ENCODE data around the gene ITIH1.

The ITIH1 gene

DNA sequence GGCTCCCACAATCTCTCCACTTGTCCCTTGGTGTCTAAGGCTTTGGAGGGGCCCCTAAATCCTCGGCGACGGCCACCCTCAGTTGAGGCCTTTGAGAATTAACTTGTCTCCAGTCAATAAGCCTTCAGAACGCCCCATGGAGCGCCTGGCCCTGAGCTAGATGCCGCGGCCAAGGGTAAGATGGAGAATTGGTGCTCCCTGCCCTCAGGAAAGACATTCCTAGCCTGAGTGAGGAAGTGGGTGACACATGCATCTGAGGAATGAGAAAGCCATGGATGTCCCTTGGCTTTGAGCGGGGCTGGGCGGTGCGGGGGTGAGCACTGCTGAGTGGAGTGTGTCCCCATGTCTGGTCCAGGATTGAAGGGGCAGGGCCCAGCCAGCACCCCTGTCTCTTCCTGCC lies 39.8 kb downstream of the ITIH1 start:
- TF ChIP-seq, protein P1, sequence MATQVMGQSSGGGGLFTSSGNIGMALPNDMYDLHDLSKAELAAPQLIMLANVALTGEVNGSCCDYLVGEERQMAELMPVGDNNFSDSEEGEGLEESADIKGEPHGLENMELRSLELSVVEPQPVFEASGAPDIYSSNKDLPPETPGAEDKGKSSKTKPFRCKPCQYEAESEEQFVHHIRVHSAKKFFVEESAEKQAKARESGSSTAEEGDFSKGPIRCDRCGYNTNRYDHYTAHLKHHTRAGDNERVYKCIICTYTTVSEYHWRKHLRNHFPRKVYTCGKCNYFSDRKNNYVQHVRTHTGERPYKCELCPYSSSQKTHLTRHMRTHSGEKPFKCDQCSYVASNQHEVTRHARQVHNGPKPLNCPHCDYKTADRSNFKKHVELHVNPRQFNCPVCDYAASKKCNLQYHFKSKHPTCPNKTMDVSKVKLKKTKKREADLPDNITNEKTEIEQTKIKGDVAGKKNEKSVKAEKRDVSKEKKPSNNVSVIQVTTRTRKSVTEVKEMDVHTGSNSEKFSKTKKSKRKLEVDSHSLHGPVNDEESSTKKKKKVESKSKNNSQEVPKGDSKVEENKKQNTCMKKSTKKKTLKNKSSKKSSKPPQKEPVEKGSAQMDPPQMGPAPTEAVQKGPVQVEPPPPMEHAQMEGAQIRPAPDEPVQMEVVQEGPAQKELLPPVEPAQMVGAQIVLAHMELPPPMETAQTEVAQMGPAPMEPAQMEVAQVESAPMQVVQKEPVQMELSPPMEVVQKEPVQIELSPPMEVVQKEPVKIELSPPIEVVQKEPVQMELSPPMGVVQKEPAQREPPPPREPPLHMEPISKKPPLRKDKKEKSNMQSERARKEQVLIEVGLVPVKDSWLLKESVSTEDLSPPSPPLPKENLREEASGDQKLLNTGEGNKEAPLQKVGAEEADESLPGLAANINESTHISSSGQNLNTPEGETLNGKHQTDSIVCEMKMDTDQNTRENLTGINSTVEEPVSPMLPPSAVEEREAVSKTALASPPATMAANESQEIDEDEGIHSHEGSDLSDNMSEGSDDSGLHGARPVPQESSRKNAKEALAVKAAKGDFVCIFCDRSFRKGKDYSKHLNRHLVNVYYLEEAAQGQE (IDR thresholded peaks at IDR 0.05; ENCODE audit: insufficient read depth in 1 of 2, low read depth in 2 of 2, low read length in 2 of 2) = no peak
- TF ChIP-seq SIN3A (IDR thresholded peaks at IDR 0.05; ENCODE audit: borderline replicate concordance, insufficient read depth, low read length) (no peak), POLR2AphosphoS5 (IDR thresholded peaks at IDR 0.05; ENCODE audit: low read depth, low read length) (no peak), TAF1 (IDR thresholded peaks at IDR 0.05; ENCODE audit: borderline replicate concordance, insufficient read depth, low read length) (no peak), FOXP2 (optimal IDR thresholded peaks at IDR 0.05; ENCODE audit: borderline replicate concordance, extremely low read depth, extremely low read length, insufficient read depth) (no peak)

DNA sequence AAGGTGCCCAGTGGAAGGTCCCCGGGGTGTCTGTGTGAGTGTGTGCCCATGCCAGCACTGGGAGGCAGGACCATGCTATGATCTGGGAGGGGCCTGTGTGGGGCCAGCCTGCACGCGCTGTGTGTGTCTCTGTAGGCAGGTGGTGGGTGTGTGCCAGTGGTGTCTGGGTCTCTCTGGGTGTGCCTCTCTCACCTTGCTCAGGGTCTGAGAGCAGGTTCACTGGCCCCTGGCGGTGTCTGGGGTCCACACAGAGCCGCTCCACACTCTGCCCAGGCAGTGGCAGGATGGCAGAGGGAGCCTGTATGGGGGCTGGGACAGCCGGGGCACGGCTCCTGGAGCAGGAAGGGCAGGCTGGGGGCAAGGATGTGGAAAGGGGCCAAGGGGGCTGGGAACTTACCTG lies 40.5 kb downstream of the ITIH1 start:
- TF ChIP-seq POLR2AphosphoS5 (IDR thresholded peaks at IDR 0.05; ENCODE audit: low read depth, low read length) (no peak), TAF1 (IDR thresholded peaks at IDR 0.05; ENCODE audit: borderline replicate concordance, insufficient read depth, low read length) (no peak), SIN3A (IDR thresholded peaks at IDR 0.05; ENCODE audit: borderline replicate concordance, insufficient read depth, low read length) (no peak)
- TF ChIP-seq, protein P1 (IDR thresholded peaks at IDR 0.05; ENCODE audit: insufficient read depth in 1 of 2, low read depth in 2 of 2, low read length in 2 of 2) = no peak

DNA sequence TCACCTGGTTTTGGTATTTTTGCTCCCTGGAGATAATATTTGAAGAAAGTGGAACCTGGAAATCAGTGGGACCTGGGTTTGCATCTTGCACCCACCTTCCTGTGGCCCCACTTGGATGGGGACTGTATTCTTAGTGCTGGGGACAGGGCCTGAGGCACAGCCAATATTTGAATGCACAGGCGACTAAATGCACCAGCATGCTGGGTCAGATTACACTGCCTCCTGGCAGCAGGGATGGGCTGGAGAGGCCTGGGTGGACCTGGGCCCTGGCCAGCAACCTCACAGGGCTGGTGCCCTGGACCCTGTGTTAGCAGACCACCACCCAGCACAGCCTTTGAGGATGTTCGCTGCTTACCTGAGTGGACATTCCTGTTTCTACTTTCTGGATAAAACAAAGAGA lies 42.5 kb downstream of the ITIH1 start:
- TF ChIP-seq, protein P1 (IDR thresholded peaks at IDR 0.05; ENCODE audit: insufficient read depth in 1 of 2, low read depth in 2 of 2, low read length in 2 of 2) = no peak
- TF ChIP-seq SIN3A (IDR thresholded peaks at IDR 0.05; ENCODE audit: borderline replicate concordance, insufficient read depth, low read length) (no peak), TAF1 (IDR thresholded peaks at IDR 0.05; ENCODE audit: borderline replicate concordance, insufficient read depth, low read length) (no peak), POLR2AphosphoS5 (IDR thresholded peaks at IDR 0.05; ENCODE audit: low read depth, low read length) (no peak), FOXP2 (optimal IDR thresholded peaks at IDR 0.05; ENCODE audit: borderline replicate concordance, extremely low read depth, extremely low read length, insufficient read depth) (no peak)

DNA sequence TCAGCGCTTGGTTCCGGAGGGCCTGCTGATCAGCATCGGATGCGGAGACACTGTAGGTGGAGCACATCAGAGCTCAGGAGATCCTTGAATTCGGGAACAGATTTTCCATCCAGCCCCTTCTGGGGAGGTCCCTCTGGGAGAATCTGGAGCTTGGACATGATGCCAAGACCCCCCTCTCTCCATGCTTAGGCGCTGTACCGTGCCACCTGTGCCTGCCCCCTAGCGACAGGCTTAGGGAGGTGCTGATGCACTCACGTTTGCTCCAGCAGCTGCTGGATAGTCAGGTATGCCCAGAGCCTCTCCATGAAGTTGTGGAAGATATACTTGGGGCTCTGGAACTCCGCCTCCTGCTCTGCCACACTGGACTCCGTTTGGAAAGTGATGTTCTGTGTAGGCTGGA lies 43.3 kb downstream of the ITIH1 start:
- no peak for TF ChIP-seq SIN3A (IDR thresholded peaks at IDR 0.05; ENCODE audit: borderline replicate concordance, insufficient read depth, low read length)
- TF ChIP-seq, protein P1 (IDR thresholded peaks at IDR 0.05; ENCODE audit: insufficient read depth in 1 of 2, low read depth in 2 of 2, low read length in 2 of 2) = no peak
- TF ChIP-seq POLR2AphosphoS5 (IDR thresholded peaks at IDR 0.05; ENCODE audit: low read depth, low read length) = no peak
- no peak for TF ChIP-seq TAF1 (IDR thresholded peaks at IDR 0.05; ENCODE audit: borderline replicate concordance, insufficient read depth, low read length)
- TF ChIP-seq FOXP2 (optimal IDR thresholded peaks at IDR 0.05; ENCODE audit: borderline replicate concordance, extremely low read depth, extremely low read length, insufficient read depth) = no peak

DNA sequence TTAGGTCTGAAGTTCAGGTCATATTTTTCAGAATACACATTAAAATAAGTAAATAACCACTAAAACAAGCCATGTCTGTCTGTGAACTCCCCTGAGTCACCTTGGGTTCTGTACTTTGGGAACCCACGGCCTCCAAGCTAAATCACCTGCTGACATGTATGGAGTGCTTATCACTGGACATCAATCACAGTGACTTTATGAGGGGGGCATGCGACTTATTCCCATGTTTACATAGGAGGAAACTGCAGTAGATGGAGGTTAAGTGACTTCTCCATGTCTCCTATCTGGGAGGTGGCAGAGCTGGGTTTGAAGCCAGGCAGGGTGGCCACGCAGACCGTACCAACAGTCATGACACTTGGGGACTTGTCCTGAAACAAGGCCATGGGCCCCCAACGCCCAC lies 45.0 kb downstream of the ITIH1 start:
- TF ChIP-seq FOXP2 (optimal IDR thresholded peaks at IDR 0.05; ENCODE audit: borderline replicate concordance, extremely low read depth, extremely low read length, insufficient read depth) = no peak
- no peak for TF ChIP-seq TAF1 (IDR thresholded peaks at IDR 0.05; ENCODE audit: borderline replicate concordance, insufficient read depth, low read length)
- TF ChIP-seq, protein P1 (IDR thresholded peaks at IDR 0.05; ENCODE audit: insufficient read depth in 1 of 2, low read depth in 2 of 2, low read length in 2 of 2) = no peak
- no peak for TF ChIP-seq POLR2AphosphoS5 (IDR thresholded peaks at IDR 0.05; ENCODE audit: low read depth, low read length)
- no peak for TF ChIP-seq SIN3A (IDR thresholded peaks at IDR 0.05; ENCODE audit: borderline replicate concordance, insufficient read depth, low read length)
